Endothelial cell of umbilical vein (primary cell): ENCODE data around the gene WDR7.

Source experiments
- CTCF ChIP-seq, 2 donors: IDR thresholded peaks; 1 replicate in 1 of 2; 2 replicates in 1 of 2; pipeline ENCODE4 v1.5.1; 2011; ENCODE audit warnings: low read length in 2 of 2, mild to moderate bottlenecking in 2 of 2, moderate library complexity in 2 of 2, control low read depth in 1 of 2, inconsistent platforms in 1 of 2, low read depth in 1 of 2; ENCODE audit not compliant: insufficient read depth in 1 of 2; ENCODE audit errors: extremely low read depth in 1 of 2
- EZH2 ChIP-seq: IDR thresholded peaks from 2 replicates; pipeline ENCODE4 v1.6.1; 2012; ENCODE audit warnings: borderline replicate concordance, low read depth, mild to moderate bottlenecking, moderate library complexity, low read length, inconsistent platforms; ENCODE audit not compliant: severe bottlenecking
- GATA2 ChIP-seq: IDR thresholded peaks from 2 replicates; pipeline ENCODE4 v1.7.0; 2011; ENCODE audit warnings: low read depth, mild to moderate bottlenecking, moderate library complexity, mixed read lengths, low read length; ENCODE audit not compliant: insufficient read length, insufficient read depth
- JUN ChIP-seq: IDR thresholded peaks from 2 replicates; pipeline ENCODE4 v1.6.1; 2011; ENCODE audit warnings: borderline replicate concordance, low read depth; ENCODE audit not compliant: insufficient read length, insufficient read depth
- MYC ChIP-seq: IDR thresholded peaks from one replicate; pipeline ENCODE4 v1.6.1; 2011; ENCODE audit warnings: mild to moderate bottlenecking, low read depth, low read length
- POLR2A ChIP-seq: IDR thresholded peaks from 2 replicates; pipeline ENCODE4 v1.6.1; 2012; ENCODE audit warnings: low read depth, mild to moderate bottlenecking, control low read depth, low read length
- POLR2AphosphoS5 ChIP-seq: IDR thresholded peaks from 2 replicates; pipeline ENCODE4 v1.6.1; 2012; ENCODE audit warnings: low read depth, mild to moderate bottlenecking, control low read depth, low read length, moderate library complexity; ENCODE audit not compliant: insufficient read depth
- TF ChIP-seq, protein P1 (sequence below): IDR thresholded peaks from 2 replicates; pipeline ENCODE4 v1.6.1; 2011; ENCODE audit not compliant: insufficient read depth, insufficient read length

DNA sequence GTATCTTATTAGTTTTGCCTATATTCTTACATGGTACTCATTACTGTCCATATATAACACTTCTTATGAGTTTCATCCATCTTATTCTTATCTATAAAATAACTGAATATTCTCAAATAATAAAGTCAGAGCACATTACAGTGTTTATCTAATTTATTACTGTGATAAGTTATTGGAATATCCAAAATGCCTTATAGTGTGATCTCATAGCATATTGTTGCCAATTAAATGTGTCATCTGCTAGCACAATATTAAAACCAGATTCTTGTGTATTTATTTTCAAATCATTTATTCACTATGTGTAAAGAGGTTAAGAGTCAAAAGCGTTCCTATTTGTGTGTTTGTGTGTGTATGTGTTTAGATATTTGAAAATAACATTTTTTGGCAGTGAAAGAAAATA lies 151.9 kb downstream of the WDR7 start:
- TF ChIP-seq CTCF (IDR thresholded peaks at IDR 0.05; ENCODE audit: extremely low read depth in 1 of 2, insufficient read depth in 1 of 2, low read depth in 1 of 2, low read length in 2 of 2) (no peak), EZH2 (no peak), POLR2A (no peak), MYC (no peak), POLR2AphosphoS5 (no peak), GATA2 (no peak), JUN (no peak)
- TF ChIP-seq, protein P1, sequence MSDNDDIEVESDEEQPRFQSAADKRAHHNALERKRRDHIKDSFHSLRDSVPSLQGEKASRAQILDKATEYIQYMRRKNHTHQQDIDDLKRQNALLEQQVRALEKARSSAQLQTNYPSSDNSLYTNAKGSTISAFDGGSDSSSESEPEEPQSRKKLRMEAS: no peak
